H1 (cell line): ENCODE results near the gene SLC24A3.

Experiments
- BRCA1 ChIP-seq: IDR thresholded peaks from 2 replicates; pipeline ENCODE4 v1.6.1; 2012; ENCODE audit warnings: low read depth, low read length, improper control_type of control experiment
- CTCF ChIP-seq, 3 experiments: IDR thresholded peaks; 1 replicate in 2 of 3; 2 replicates in 1 of 3; pipeline versions ENCODE4 v1.5.1 to v1.6.1; 2011; ENCODE audit warnings: low read length in 3 of 3, mild to moderate bottlenecking in 3 of 3, inconsistent platforms in 2 of 3, low read depth in 1 of 3, moderate library complexity in 1 of 3; ENCODE audit not compliant: insufficient read depth in 1 of 3; ENCODE audit errors: control extremely low read depth in 1 of 3
- EP300 ChIP-seq, 2 experiments: IDR thresholded peaks; 1 replicate in 1 of 2; 2 replicates in 1 of 2; pipeline ENCODE4 v1.6.1; 2011 to 2012; ENCODE audit warnings: low read depth in 2 of 2, low read length in 2 of 2, mild to moderate bottlenecking in 2 of 2, borderline replicate concordance in 1 of 2, inconsistent platforms in 1 of 2, moderate library complexity in 1 of 2
- EZH2 ChIP-seq: fragments of 200-600 bp; sonication (generic); IDR thresholded peaks from 2 replicates; pipeline ENCODE4 v1.7.1; 2012; ENCODE audit warnings: low read depth, mild to moderate bottlenecking, moderate library complexity, low read length, inconsistent platforms; ENCODE audit not compliant: severe bottlenecking
- JUN ChIP-seq: IDR thresholded peaks from 2 replicates; pipeline ENCODE4 v1.6.1; 2011; ENCODE audit warnings: low read depth, mild to moderate bottlenecking, improper control_type of control experiment, low read length
- JUND ChIP-seq: IDR thresholded peaks from 2 replicates; pipeline ENCODE4 v1.6.1; 2011; ENCODE audit warnings: mild to moderate bottlenecking, improper control_type of control experiment, low read length
- MAFK ChIP-seq: IDR thresholded peaks from 2 replicates; pipeline ENCODE4 v1.6.1; 2012; ENCODE audit warnings: low read depth, mild to moderate bottlenecking, improper control_type of control experiment, low read length
- POLR2A ChIP-seq, 2 experiments: IDR thresholded peaks; 1 replicate in 1 of 2; 2 replicates in 1 of 2; pipeline ENCODE4 v1.6.1; 2011; ENCODE audit warnings: low read depth in 2 of 2, low read length in 2 of 2, mild to moderate bottlenecking in 2 of 2; ENCODE audit errors: control extremely low read depth in 1 of 2
- POLR2AphosphoS5 ChIP-seq: IDR thresholded peaks from 2 replicates; pipeline ENCODE4 v1.6.1; 2011; ENCODE audit warnings: low read depth, low read length
- RBBP5 ChIP-seq: IDR thresholded peaks from 2 replicates; pipeline ENCODE4 v1.7.1; 2012; ENCODE audit warnings: low read depth, mild to moderate bottlenecking, inconsistent platforms, low read length, moderate library complexity, borderline replicate concordance
- RFX5 ChIP-seq: IDR thresholded peaks from 2 replicates; pipeline ENCODE4 v1.6.1; 2011; ENCODE audit warnings: low read depth, low read length, improper control_type of control experiment, borderline replicate concordance
- SAP30 ChIP-seq: fragments of 300-600 bp; sonication (generic); IDR thresholded peaks from 2 replicates; pipeline ENCODE4 v1.7.1; 2012; ENCODE audit warnings: low read length, moderate library complexity, mild to moderate bottlenecking, inconsistent platforms; ENCODE audit not compliant: insufficient read depth, insufficient replicate concordance
- TEAD4 ChIP-seq: IDR thresholded peaks from 2 replicates; pipeline ENCODE4 v1.6.1; 2012; ENCODE audit warnings: low read depth, low read length, inconsistent platforms, mixed read lengths
- YY1 ChIP-seq: IDR thresholded peaks from 2 replicates; pipeline ENCODE4 v1.6.1; 2011; ENCODE audit warnings: low read depth, mild to moderate bottlenecking, low read length

GRCh38 chr20:19727251-19727847 lies 514.9 kb downstream of the SLC24A3 start:
- TF ChIP-seq POLR2A (IDR thresholded peaks at IDR 0.05; ENCODE audit: control extremely low read depth in 1 of 2, low read depth in 2 of 2, low read length in 2 of 2), result no peak
- TF ChIP-seq MAFK, result no peak
- TF ChIP-seq JUN, result no peak
- TF ChIP-seq RBBP5, result no peak
- TF ChIP-seq BRCA1, result no peak
- TF ChIP-seq CTCF (IDR thresholded peaks at IDR 0.05; ENCODE audit: control extremely low read depth in 1 of 3, insufficient read depth in 1 of 3, low read depth in 1 of 3, low read length in 3 of 3), result no peak
- TF ChIP-seq EP300 (IDR thresholded peaks at IDR 0.05; ENCODE audit: borderline replicate concordance in 1 of 2, low read depth in 2 of 2, low read length in 2 of 2), result no peak
- TF ChIP-seq POLR2AphosphoS5, result no peak
- TF ChIP-seq EZH2, result no peak
- TF ChIP-seq SAP30, result no peak
- TF ChIP-seq RFX5, result no peak
- TF ChIP-seq JUND, result no peak
- TF ChIP-seq YY1, result no peak
- TF ChIP-seq TEAD4, result no peak
